Suppressor macrophage treated with lipopolysaccharide for 4 hours (primary cell): Measurements from ENCODE around the gene NUDT12.

Experiments
- DNase-seq: peaks from one replicate; pipeline ENCODE4 v3.0.0-alpha.2; 2020

NUDT12 gene

DNA sequence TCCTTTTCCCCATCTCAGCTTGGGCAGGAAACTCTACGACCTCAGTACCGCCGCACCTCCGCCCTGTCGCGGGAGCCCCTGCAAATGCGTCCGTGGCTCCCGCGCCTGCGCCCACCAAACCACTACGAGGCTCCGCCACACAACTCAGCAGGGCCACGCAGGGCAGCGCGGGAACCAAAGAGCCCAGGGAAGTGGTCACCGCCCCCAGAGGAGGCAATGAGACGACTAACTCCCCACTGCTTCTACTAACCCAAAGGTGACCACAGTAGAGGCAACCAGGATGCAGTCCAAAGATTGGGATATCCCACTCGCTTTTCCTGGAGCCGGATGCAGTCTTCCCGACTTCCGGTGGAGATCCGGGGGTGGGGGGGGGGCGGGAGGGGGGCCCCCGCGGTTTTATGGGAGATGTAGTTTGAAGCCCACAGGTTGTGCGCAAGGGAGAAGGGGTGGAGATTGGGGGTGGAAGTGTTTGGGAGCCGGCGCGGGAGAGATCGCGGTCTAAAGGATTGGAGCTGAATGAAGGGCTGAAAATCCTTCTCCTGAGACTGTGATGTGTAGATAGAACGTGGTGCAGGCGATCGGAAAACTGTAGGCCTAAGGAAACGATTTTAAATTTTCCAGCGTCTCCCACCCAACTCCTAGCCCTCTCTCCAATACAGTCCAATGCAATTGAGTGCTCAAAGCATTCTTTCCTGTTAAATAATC, at the start of gene NUDT12:
TSS of gene NUDT12 (minus strand) at position 337 of the 705 bp plus-strand sequence. CDS start 2,541 bp downstream, outside the sequence.
- DNase-seq: peak; percentile 58

DNA sequence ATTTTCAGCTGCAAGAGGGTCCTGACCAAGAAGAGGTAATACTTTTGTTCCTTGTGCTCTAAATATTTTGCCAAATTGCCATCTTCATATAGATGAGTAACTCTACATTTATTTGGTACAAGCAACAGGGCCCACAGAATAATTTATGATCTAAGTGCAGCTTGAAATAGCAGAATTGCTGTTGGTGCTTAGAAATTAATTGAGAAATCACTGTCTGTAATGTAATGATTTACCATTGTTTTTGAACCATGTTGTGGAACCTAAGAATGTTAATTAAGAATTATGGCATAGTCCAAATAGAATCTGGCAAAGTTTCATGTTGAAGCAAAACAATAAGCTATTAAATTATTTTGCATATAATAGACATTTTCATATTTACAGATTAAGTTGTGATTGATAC, 44.8 kb upstream of the NUDT12 start:
- no peak for DNase-seq

DNA sequence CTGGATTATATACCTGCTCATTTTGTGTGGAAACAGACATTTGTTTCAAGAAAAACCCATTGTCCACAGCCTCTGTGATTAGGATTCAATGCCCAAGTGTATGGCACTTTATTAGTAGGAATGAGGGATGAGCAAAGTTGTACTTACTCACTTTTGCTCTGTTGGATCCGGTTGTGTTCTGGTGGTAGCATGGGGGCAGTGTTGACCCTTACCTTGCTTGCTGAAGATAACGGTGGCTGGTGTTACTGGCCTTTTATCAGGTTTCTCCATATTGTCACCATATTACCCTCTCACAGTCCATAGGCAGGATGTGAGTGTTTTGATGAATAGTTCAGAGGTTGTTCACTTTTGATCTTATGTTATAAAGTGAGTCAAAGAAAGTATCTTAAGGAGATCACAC, 42.7 kb upstream of the NUDT12 start:
- DNase-seq: no peak

DNA sequence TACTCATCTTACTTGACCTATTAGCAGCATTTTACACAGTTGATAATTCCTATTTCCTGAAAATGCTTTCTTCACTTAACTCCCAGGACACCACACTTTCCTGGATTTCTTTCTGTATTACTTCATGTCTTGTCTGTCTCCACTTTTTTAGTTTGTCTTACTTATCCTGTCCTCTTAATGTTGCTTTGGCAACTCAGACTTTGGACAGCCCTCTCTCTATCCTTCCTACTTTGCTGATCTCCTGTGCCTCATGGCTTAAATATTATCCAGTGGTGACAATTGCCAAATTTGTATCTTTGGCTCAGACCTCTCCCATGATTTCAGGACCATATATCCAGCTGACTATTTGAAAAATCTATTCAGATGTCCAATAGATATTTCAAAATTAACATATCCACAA, 39.8 kb upstream of the NUDT12 start:
- no peak for DNase-seq

DNA sequence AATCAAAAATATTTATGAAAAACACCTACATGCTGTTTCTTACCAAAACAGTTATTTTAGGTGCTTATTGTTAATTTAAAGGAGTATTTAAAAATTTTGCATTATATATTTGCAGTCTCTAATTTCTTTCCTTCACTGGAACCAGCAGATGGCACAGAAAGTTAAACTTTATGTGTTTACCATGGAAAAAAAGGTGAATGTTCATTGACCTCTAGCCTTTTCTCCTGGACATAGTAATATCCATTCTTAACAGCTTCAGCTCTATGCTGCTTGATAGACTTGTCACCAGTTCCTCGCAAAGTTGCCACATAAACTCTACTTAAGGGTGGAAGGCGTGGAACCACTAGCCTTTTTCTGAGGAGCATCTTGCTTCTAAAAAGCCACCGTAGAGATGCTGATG, 38.7 kb upstream of the NUDT12 start:
- no peak for DNase-seq

DNA sequence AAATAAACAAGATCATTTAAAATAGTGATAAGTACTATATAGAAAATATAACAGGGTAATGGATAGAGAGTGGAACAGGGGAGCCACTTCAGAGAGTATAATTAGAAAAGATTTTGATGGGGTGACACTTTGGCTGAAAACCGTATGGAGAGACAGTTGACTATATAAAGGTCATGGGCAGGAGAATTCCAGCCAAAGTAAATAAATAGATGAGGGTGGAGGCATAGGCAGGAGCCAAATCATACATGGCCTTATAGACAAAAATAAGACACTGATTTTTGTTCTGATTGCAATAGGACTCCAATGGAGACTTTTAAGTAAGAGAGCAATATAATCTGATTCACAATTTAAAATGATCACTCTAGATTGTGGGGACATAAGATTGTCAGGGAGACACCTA, 37.5 kb upstream of the NUDT12 start:
- DNase-seq: no peak

DNA sequence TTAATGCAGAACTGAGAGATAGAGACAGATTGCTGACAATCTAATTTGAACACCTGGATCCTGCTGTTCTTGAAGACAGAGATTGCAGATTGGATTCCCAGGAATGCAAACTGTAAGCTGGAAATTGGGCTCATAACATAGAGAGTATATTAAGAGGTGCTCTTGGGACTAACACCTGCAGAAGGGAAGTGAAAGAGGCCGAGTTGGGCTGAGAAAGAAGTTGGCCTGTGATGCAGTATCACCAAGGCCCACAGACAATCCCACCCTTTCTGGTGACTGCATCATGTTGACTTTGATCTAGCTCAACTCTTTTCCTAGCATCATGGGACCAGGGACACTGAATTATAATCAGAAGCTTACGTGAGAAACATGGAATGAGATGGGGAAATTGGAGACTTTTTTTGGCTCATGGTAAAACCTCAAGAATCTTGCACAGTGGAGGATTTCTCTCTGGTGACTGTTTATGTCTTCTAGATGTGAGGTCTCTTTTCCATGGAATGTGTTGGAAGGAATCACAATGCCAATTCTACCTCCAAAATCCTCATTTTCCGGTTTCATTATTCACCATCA, 36.5 kb upstream of the NUDT12 start:
- no peak for DNase-seq

DNA sequence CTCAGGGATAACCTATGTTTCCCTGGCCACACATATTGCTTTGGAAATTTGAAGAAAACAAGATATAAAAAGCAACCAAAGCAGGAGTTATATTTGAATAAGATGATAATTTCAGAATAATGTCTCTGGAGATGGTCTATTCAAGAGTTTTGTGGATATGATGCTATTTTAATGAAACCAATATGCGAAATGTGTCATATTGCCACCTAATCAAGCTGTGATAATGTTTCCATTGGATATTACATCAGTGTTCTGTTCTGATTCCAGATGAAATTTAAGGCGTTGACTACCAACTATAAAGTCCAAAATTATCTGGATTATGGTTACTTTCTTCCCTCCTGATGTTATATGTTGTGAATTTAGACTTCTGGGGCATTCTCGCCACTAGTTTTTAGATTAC, 27.6 kb upstream of the NUDT12 start:
- DNase-seq: no peak

DNA sequence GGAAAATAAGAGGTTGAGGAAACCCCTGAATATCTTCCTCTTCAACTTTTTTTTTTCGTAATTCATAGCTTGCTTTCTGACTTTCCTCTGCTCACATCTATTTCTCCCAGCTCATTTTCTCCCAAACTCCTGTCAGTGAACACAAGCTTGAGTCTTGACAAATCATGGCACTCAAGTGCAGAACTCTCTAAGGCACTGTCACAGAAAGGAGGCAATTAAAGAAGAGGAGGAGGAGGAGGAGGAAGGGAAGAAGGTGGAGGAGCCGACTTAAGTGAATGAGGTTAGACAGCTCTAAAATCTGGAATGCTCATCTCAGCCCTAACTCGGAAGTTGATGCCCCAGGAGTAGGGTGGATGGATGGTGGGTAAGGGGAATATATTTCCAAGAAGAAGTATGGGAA, 27.2 kb upstream of the NUDT12 start:
- no peak for DNase-seq

DNA sequence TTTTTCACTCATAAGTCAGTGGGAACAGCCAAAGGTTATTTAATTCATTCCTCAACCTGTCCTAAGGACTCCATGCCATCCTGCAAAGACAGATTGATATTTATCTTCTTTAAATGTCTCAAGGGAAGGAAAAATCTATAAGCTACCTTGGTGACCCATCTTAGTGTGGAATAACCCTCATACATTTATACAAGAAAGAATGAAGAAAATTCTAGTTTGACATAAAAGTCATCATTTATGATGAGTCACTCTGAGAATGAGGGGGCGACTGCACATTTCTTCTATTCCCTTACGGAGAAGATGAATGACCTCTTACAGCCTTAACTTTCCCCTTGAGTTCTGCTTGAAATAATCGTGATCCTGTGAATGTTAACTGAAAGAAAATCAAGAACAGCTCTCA, 26.8 kb upstream of the NUDT12 start:
- no peak for DNase-seq

DNA sequence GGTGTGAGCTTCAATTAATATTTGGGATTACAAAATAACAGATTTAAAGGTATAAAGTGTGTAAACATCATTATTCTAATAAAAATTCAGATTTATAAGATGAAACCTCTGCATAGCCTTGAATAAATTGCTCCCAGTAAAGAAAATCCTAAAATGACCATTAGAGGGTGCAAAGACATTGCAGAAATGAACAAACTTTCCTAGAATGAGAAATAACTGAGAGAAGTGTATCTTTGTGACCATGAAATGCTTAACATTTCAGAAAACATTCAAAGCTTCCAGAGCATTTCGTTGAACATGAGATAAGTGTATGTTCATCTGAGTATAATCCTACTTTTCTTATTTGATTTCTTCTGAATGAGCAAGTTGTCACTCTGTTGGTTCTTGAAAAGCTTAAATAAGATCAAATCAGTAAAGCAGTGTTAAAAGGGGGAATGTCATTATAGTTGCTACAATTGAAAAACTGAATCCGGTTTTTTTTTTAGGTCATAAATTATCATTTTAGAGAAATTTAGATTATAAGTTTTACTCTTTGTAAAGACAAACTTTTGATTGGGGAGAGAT, 24.7 kb upstream of the NUDT12 start:
- DNase-seq: peak; percentile 5

DNA sequence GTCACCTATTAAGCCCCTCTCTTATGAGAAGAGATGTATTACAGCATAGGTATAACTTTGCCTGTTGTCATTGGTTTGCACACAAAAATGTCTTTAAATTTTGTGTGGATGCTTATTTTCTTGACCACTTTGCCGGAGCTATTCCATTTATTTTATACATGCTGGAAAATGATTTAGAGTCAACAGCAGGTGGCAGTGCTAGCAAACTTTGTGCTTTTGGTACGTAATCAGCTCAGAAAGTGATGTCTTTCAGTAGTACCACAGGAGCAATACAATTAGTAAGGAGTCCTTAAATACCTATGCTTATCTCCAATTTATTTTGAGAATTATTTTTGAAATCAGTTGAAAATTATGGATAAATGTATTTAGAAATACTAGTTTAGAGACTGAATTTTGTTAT, 19.8 kb upstream of the NUDT12 start:
- DNase-seq: peak; percentile 37

DNA sequence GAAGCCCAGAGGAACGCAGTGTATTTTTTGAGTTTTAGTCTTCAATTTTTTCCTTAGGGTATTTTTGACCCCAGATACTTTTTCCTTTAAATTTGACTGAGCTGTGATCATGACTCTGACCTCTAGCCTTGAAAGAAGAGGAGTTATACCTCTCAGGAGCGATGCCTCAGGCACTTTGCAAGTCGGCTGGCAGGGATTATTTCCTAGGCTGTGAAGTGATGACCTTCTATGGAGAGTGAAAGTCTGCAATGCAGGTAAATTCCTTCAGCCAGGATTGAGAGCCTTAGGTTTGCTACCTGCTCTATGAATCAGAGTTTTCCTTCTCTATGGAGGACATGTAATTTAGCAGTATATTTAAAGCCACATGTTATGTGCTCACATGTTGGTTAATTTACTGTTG, 10.8 kb upstream of the NUDT12 start:
- DNase-seq: no peak

DNA sequence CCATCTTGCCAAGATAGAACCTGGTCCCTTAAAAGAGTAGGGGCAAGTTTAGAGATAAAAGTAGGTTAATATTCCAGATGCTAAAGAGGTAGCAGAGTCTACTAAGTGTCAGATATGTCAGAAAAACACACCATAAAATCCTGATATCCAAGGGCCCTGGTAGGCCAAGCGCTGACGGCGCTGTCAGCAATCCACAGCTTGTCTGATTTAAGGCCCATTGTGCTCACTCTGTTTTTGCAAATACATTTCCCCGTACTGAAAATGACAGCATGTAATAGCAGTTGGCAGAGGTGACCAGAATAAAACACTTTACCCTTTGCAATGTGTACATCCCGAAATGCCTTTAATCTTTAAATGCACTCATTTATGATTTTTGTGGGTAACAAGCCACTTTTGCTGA, 9.9 kb upstream of the NUDT12 start:
- DNase-seq: no peak

DNA sequence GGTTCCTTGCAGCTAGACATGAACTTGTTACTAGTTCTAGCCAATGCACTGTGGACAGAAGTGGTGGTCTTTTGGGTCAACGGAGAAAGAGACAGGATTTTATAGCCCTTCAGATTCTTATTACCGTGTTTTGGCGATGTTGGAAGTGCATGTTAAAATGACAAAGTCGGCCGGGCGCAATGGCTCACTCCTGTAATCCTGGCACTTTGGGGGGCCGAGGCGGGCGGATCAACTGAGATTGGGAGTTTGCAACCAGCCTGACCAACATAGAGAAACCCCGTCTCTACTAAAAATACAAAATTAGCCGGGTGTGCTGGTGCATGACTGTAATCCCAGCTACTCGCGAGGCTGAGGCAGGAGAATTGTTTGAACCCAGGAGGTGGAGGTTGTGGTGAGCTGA, 9.1 kb upstream of the NUDT12 start:
- no peak for DNase-seq

DNA sequence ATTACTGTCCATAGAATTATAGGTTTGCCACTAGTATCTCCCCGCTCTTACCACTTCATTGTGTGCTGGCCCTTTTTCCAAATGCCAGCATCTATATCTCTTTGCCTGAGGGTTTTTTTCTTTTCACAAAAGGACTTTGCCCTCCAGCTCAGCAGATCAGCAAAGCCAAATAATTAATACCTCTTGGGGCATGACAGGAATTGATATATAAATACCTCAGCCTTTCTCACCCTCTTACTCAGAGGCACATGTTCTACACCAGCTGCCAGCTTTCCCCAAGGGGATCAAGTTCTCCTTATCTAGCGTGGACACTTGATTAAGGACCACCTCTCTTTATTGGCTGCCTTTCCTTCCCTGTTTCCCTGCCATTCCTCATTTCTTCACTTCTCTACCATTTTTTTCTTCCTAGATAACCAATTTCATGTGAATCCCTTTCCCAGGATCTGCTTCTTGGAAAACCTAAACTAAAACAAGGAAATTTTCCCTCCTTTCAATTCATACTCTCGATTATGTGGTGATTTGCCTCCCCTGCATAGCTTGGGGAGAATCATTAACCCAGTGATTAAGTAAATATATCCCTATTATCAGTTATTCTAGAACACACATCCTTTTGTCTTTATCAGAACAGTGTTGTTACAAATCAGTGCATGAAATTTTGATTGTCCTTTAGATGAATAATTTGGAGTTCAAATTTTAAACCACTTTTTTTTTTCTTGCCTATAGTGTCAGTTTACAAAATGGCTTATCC, 6.9 kb upstream of the NUDT12 start:
- no peak for DNase-seq

DNA sequence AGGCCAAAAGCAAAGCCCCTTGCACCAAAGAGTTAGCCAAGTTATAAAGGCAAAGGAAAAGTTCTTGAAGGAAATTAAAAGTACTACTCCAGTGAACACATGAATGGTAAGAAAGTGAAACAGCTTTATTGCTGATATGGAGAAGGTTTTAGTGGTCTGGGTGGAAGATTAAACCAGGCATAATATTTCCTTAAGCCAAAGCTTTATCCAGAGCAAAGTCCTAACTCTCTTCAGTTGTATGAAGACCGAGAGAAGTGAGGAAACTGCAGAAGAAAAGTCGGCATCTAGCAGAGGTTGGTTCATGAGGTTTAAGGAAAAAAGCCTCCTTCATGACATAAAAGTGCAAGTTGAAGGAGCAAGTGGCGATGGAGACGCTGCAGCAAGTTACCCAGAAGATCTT, 3.1 kb upstream of the NUDT12 start:
- DNase-seq: no peak

DNA sequence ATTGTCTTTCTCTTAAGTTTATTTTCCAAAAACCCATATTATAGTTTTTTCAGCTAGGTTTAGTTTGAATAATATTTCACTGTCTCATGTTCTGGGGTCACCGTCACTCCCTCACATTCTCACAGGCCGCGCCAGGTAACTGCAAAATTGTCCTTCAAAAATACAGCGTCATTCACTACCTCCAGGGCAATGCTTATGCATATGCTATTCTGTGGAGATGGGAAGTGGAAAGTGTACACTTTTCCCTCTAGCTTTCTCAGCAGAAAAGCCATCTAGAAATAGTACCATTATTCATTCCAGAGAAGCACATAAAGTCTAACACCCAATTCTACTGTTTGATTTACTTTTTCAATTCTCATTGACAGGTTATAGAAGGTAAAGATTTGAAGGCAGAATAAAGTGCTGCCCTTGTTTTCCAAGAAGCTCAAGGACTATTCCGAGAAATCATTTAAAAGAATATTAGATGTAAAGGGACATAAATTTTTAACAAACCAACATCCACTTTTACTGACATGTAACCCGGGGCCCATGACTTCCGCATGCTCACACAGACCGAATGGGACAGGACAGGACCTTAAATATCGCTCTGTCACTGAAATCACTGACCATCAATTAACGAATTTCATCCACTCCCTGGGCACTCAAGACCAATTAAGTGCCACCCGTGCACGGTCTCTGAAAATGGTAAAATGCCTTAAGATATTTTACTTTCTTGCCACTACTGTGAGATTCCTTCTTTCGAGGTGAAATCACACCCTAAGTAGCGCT, 720 bp downstream of the NUDT12 start:
- DNase-seq: peak; percentile 7

DNA sequence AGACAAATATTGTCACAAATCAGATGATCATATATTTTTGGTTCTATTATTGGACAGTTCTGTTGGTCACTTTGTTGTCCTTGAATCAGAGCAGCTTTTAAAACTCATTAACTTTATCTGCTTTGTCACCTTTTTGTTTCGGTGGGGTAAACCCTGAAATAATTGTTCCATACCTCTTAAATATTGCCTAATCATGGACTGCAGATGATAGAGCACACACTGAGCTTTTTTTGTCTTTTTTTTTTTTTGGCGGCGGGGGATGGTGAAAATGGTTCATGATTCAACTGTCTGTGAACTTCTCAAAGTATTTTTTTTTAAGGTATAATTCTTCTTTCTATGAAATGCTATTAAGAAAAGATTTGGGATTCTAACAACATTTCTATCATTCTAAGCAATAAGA, 1.8 kb downstream of the NUDT12 start:
- no peak for DNase-seq

DNA sequence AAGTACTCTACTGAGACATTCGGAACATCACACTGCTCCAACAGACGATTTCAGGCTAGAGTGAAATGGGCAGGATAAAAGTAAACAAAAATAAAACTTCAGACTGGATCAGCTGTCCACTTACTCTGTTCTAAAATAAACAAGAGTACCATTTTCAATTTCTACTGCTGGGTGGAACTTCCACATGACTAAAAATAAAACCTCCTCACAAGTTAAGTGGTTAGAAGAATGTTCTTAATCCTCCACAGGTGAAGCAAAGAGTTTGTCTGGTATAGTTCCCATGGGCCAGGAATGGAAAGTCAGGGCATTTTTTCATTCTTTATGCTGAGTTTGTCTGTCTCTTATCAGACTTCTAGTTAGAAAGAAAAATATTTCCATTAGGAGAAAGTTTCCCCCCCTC, 15.7 kb downstream of the NUDT12 start:
- no peak for DNase-seq

DNA sequence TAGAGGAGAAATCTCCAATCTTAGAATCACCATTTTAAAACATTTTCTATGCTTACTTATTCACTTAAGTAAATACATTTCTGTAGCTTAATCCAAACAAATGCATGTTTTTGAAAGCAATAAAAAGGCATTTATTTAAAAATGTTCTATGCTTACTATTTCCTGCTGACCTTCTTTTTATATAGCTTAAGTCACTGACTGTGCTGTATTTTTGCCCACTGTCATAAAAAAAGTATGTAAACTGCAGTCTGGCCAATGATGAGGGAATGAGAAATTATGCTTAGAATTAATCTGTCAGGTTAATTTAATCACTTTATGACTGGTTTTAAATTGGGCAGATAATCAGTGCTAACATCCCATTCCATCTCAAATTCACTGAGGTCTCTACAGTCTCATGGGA, 20.1 kb downstream of the NUDT12 start:
- no peak for DNase-seq

DNA sequence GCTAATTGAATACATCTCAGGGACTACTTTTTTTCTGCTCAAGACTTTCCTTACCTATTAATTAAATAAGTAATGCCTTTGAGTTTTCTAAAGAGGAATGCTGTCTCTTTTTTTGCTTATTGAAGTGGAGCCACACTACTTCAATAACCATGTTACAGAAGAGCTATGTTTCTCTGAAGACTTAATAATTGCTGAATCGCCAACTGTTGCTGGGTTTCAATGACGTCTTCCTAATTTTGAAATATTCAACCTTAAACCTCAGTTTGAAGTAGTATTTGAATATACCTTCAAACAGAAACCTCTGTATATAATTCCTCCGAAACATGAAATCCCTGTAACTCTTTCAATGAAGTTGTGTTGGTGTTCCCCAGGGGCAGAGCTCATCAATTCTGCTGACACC, 21.0 kb downstream of the NUDT12 start:
- no peak for DNase-seq

DNA sequence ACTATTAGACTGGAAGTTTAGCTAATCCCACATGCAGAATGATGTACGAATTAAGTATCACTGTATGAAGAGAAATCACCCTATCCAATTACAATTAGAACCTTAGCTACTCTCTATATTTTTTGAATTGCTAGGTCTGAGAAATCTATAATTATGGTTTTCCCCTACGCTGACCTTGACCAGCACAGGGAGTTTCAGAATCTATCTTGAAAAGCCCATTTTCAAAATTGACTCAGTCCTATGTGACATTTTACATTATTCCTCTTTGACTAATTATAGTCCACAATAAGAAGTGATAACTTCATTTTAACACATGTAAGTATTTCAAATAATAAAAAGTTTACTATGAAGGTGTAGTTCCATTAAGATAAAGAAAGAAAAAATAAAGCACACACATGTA, 21.5 kb downstream of the NUDT12 start:
- no peak for DNase-seq
